CD4-positive, alpha-beta memory T cell (primary cell): ENCODE data around the gene FADS3. TPM values are rescaled to one million over a fixed set of nuclear protein-coding genes. Genes with fewer than 3 reads are reported as not detected.
"Not testable (repeated sequence)": the region's sequence is repeated elsewhere in the genome, so short reads cannot be mapped to it uniquely, and the experiment has no call there.

ENCODE experiments used
- CTCF ChIA-PET: fragments of 350-600 bp; sonication (Branson Sonifier 250); formaldehyde crosslinking; loops from one replicate; lab custom pipeline; 2021; ENCODE audit warnings: inconsistent platforms; ENCODE audit not compliant: partially characterized antibody; lab: Charles Lee
- POLR2A ChIA-PET: fragments of 350-600 bp; sonication (Branson Sonifier 250); formaldehyde crosslinking; loops from one replicate; lab custom pipeline; 2021; ENCODE audit not compliant: partially characterized antibody; lab: Charles Lee
- DNase-seq, 5 donors: peaks; one replicate each; pipeline versions ENCODE4 v3.0.0 to v3.0.0-alpha.2; 2020 to 2022; ENCODE audit warnings: mixed read lengths in 1 of 5
- H3K27ac ChIP-seq: one replicate; pipeline ENCODE4 v1.7.0; 2013; ENCODE audit warnings: low read depth, low read length
- H3K27me3 ChIP-seq: 2 replicates; pipeline ENCODE4 v1.7.0; 2013; ENCODE audit warnings: mild to moderate bottlenecking, low read length, moderate library complexity; ENCODE audit not compliant: insufficient read depth
- H3K36me3 ChIP-seq: 2 replicates; pipeline ENCODE4 v1.7.0; 2013; ENCODE audit warnings: mild to moderate bottlenecking, low read length, moderate library complexity; ENCODE audit not compliant: insufficient read depth
- H3K4me1 ChIP-seq: 2 replicates; pipeline ENCODE4 v1.7.0; 2013; ENCODE audit warnings: mild to moderate bottlenecking, low read length, moderate library complexity; ENCODE audit not compliant: insufficient read depth
- H3K4me3 ChIP-seq, 2 donors: one replicate each; pipeline ENCODE4 v1.7.0; 2013; ENCODE audit warnings: low read length in 2 of 2, mild to moderate bottlenecking in 1 of 2
- H3K9me3 ChIP-seq, 2 donors: one replicate each; pipeline ENCODE4 v1.7.0; 2013; ENCODE audit warnings: low read length in 2 of 2, control low read depth in 1 of 2; ENCODE audit not compliant: control insufficient read depth in 1 of 2
- H3K27ac Mint-ChIP-seq, 7 donors: one replicate each; pipeline ENCODE4 v1.8.0; 2020 to 2021; ENCODE audit warnings: mixed read lengths in 7 of 7, mild to moderate bottlenecking in 6 of 7, inconsistent platforms in 3 of 7, moderate library complexity in 3 of 7
- H3K27me3 Mint-ChIP-seq, 2 donors: one replicate each; pipeline ENCODE4 v1.8.0; 2020 to 2021; ENCODE audit warnings: mixed read lengths in 2 of 2
- H3K36me3 Mint-ChIP-seq, 2 donors: one replicate each; pipeline ENCODE4 v1.8.0; 2020 to 2021; ENCODE audit warnings: mixed read lengths in 2 of 2, inconsistent platforms in 1 of 2, mild to moderate bottlenecking in 1 of 2
- H3K4me1 Mint-ChIP-seq, 4 donors: one replicate each; pipeline ENCODE4 v1.8.0; 2020 to 2021; ENCODE audit warnings: mixed read lengths in 4 of 4, mild to moderate bottlenecking in 1 of 4
- H3K4me3 Mint-ChIP-seq, 8 donors: one replicate each; pipeline ENCODE4 v1.8.0; 2020 to 2021; ENCODE audit warnings: mixed read lengths in 8 of 8, mild to moderate bottlenecking in 7 of 8, moderate library complexity in 6 of 8, inconsistent platforms in 3 of 8
- H3K9me3 Mint-ChIP-seq, 8 donors: one replicate each; pipeline ENCODE4 v1.8.0; 2020 to 2021; ENCODE audit warnings: mixed read lengths in 8 of 8, mild to moderate bottlenecking in 5 of 8, inconsistent platforms in 3 of 8, moderate library complexity in 1 of 8
- intact Hi-C: fragments of 100-400 bp; cut with micrococcal nuclease; formaldehyde crosslinking; loops from one replicate; pipeline ENCODE4 v1.15.1; 2023
- polyA plus RNA-seq, 2 donors: library from polyadenylated mRNA; unstranded; fragments of 300-500 nt; fragmentation: Illumina TruSeq; gene quantifications; one replicate each; pipeline ENCODE4 v1.2.3, GENCODE V29; 2021
- total RNA-seq, 2 experiments: library from RNA; stranded (reverse); gene quantifications; one replicate each; pipeline ENCODE4 v1.2.3, GENCODE V29; 2021

Gene FADS3
- total and polyA plus RNA-seq, 4 experiments from 2014 or later: 2.9 to 7.8 (median 4.4) TPM

GRCh38 chr11:61885166-61885778, 6.1 kb downstream of the FADS3 start:
- Mint-ChIP-seq H3K27ac (no peak overlapping the region), H3K36me3 (no peaks in the 10 kb centered on the region), H3K9me3 (peaks cover 0 to 2% (median 0%) of the 10 kb centered on the region in 8 donors), H3K27me3 (no peaks in the 10 kb centered on the region), H3K4me1 (peaks cover 0 to 5% (median 0%) of the 10 kb centered on the region in 4 donors), H3K4me3 (no peak overlapping the region)
- intact Hi-C loops: no loop called here
- Histone ChIP-seq H3K4me1 (peaks cover 5% of the 10 kb centered on the region), H3K27ac (no peak overlapping the region), H3K36me3 (no peaks in the 10 kb centered on the region), H3K4me3 (no peak overlapping the region), H3K9me3 (no peaks in the 10 kb centered on the region), H3K27me3 (no peaks in the 10 kb centered on the region)
- ChIA-PET CTCF (interaction anchor here (1.2 to 6.8 kb wide), 3 partner anchors 10 to 223 kb away, joined by 3 to 49 read pairs (median 4); no protein-coding TSS in a partner anchor), POLR2A (no interaction called here)
- no peak for DNase-seq

DNA sequence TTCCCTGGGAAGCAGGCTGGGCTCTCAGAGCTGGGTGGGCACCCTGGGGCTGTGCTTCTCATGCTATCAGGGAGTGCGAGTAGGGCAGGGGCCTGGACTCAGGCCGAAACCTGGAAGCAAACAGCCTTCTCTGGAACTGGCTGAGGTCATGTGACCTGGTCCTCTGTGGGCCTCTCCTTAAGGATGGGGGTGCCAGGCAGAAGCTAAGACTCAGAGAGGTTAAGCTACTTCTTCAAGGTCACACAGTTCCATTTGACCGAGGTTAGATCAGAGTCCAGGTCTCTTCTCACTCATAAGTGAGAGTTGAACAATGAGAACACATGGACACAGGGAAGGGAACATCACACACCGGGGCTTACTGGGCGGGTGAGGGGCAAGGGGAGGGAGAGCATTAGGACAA, 7.4 kb downstream of the FADS3 start:
- no peak for DNase-seq
- no peaks in the 10 kb centered on the region for H3K36me3 Mint-ChIP-seq
- ChIA-PET POLR2A (no interaction called here), CTCF (interaction anchor here (1.0 to 6.8 kb wide), 5 partner anchors 9 to 224 kb away, joined by 3 to 49 read pairs (median 4); no protein-coding TSS in a partner anchor)
- Histone ChIP-seq H3K4me3 (no peak overlapping the region), H3K36me3 (no peaks in the 10 kb centered on the region), H3K9me3 (no peaks in the 10 kb centered on the region), H3K27me3 (no peaks in the 10 kb centered on the region), H3K27ac (no peak overlapping the region), H3K4me1 (no peaks in the 10 kb centered on the region)
- no peak overlapping the region for H3K27ac Mint-ChIP-seq
- H3K27me3 Mint-ChIP-seq: no peaks in the 10 kb centered on the region
- H3K9me3 Mint-ChIP-seq: peaks cover 0 to 2% (median 0%) of the 10 kb centered on the region in 8 donors
- H3K4me1 Mint-ChIP-seq: no peaks in the 10 kb centered on the region
- intact Hi-C loops: no loop called here
- no peak overlapping the region for H3K4me3 Mint-ChIP-seq

- H3K27me3 Mint-ChIP-seq: no peaks in the 10 kb centered on the region
- POLR2A ChIA-PET: no interaction called here
- CTCF ChIA-PET: interaction anchor here (1.0 to 6.8 kb wide), 3 partner anchors 14 to 198 kb away, joined by 3 to 49 read pairs (median 6); no protein-coding TSS in a partner anchor
Observed at GRCh38 chr11:61883327-61883726, 8.0 kb downstream of the FADS3 start.

DNA sequence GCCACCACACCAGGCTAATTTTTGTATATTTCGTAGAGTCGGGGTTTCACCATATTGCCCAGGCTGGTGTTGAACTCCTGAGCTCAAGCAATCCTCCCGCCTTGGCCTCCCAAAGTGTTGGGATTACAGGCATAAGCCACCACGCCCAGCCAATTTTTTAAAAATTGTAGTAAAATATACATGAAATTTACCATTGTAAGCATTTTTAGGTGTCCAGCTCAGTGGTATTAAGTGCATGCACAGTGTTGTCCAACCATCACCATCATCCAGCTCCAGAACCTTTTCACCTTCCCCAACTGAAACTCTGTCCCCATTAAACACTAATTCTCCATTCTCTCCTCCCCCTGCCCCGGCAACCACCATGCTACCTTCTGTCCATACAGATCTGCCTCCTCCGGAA, 8.5 kb downstream of the FADS3 start:
- no peaks in the 10 kb centered on the region for H3K27me3 ChIP-seq
- intact Hi-C loops: no loop called here
- H3K36me3 Mint-ChIP-seq: no peaks in the 10 kb centered on the region
- peak overlapping the region in 2 of 7 donors; percentile 33 to 70 for H3K27ac Mint-ChIP-seq
- no peak overlapping the region for H3K27ac ChIP-seq
- DNase-seq: no peak
- ChIA-PET CTCF (interaction anchor here (6.8 kb wide), 1 partner anchor 15 kb away, joined by 49 read pairs; no protein-coding TSS in a partner anchor), POLR2A (no interaction called here)
- no peaks in the 10 kb centered on the region for H3K4me1 ChIP-seq
- H3K4me3 Mint-ChIP-seq: no peak overlapping the region
- H3K36me3 ChIP-seq: no peaks in the 10 kb centered on the region
- H3K4me3 ChIP-seq: no peak overlapping the region
- no peaks in the 10 kb centered on the region for H3K9me3 ChIP-seq
- H3K9me3 Mint-ChIP-seq: peaks cover 0 to 2% (median 0%) of the 10 kb centered on the region in 8 donors
- no peaks in the 10 kb centered on the region for H3K4me1 Mint-ChIP-seq
- no peaks in the 10 kb centered on the region for H3K27me3 Mint-ChIP-seq

More at GRCh38 chr11:61883327-61883726, 8.0 kb downstream of the FADS3 start:
- intact Hi-C loops: no loop called here
- H3K27me3 ChIP-seq: no peaks in the 10 kb centered on the region
- H3K9me3 ChIP-seq: no peaks in the 10 kb centered on the region
- H3K4me3 ChIP-seq: no peak overlapping the region
- H3K9me3 Mint-ChIP-seq: peaks cover 0 to 2% (median 0%) of the 10 kb centered on the region in 8 donors
- H3K27ac ChIP-seq: no peak overlapping the region
- peak overlapping the region in 1 of 7 donors; percentile 70 for H3K27ac Mint-ChIP-seq
- H3K36me3 Mint-ChIP-seq: no peaks in the 10 kb centered on the region
- no peak overlapping the region for H3K4me3 Mint-ChIP-seq
- H3K4me1 Mint-ChIP-seq: no peaks in the 10 kb centered on the region
- no peak for DNase-seq
- no peaks in the 10 kb centered on the region for H3K36me3 ChIP-seq
- no peaks in the 10 kb centered on the region for H3K4me1 ChIP-seq

DNA sequence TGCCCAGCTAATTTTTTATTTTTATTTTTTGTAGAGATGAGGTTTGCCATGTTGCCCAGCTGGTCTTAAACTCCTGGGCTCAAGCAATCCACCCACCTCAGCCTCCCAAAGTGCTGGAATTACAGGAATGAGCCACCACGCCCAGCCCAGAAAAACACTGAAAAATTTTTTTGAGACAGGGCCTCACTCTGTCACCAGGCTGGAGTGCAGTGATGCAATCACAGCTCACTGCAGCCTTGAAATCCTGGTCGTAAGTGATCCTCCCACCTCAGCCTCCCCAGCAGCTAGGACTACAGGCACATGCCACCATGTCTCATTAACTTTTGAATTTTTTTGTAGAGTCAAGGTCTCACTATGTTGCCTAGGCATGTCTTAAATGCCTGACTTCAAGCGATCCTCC, 9.1 kb downstream of the FADS3 start:
- DNase-seq, H3K9me3 ChIP-seq, H3K27me3 ChIP-seq, H3K36me3 Mint-ChIP-seq, POLR2A ChIA-PET, intact Hi-C loops, H3K4me1 ChIP-seq, H3K27ac ChIP-seq, H3K9me3 Mint-ChIP-seq, H3K4me1 Mint-ChIP-seq, H3K4me3 Mint-ChIP-seq, H3K36me3 ChIP-seq, H3K27me3 Mint-ChIP-seq, H3K27ac Mint-ChIP-seq, H3K4me3 ChIP-seq: not testable (repeated sequence)
- CTCF ChIA-PET: interaction anchor here (6.8 kb wide), 1 partner anchor 15 kb away, joined by 49 read pairs; no protein-coding TSS in a partner anchor

- Mint-ChIP-seq H3K4me3 (no peak overlapping the region), H3K27me3 (no peaks in the 10 kb centered on the region), H3K9me3 (no peaks in the 10 kb centered on the region), H3K36me3 (no peaks in the 10 kb centered on the region), H3K27ac (no peak overlapping the region), H3K4me1 (no peaks in the 10 kb centered on the region)
- ChIA-PET POLR2A (interaction anchor here (1.1 kb wide), 1 partner anchor 86 kb away, joined by 3 read pairs; the partner anchor contains the start of gene FTH1), CTCF (interaction anchor here (0.8 to 6.8 kb wide), 4 partner anchors 10 to 201 kb away, joined by 3 to 49 read pairs (median 3); no protein-coding TSS in a partner anchor)
- H3K27ac ChIP-seq: no peak overlapping the region
- H3K4me3 ChIP-seq: no peak overlapping the region
- intact Hi-C loops: no loop called here
- no peaks in the 10 kb centered on the region for H3K4me1 ChIP-seq
- H3K36me3 ChIP-seq: no peaks in the 10 kb centered on the region
- no peaks in the 10 kb centered on the region for H3K27me3 ChIP-seq
- no peak for DNase-seq
- no peaks in the 10 kb centered on the region for H3K9me3 ChIP-seq
Observed at GRCh38 chr11:61881397-61881796, 9.9 kb downstream of the FADS3 start.

GRCh38 chr11:61880454-61880853, 10.9 kb downstream of the FADS3 start:
- H3K9me3 ChIP-seq: no peaks in the 10 kb centered on the region
- no peak for DNase-seq
- no peaks in the 10 kb centered on the region for H3K4me1 ChIP-seq
- H3K36me3 ChIP-seq: no peaks in the 10 kb centered on the region
- CTCF ChIA-PET: interaction anchor here (0.8 to 6.8 kb wide), 4 partner anchors 9 to 202 kb away, joined by 3 to 49 read pairs (median 4); no protein-coding TSS in a partner anchor
- no peak overlapping the region for H3K4me3 Mint-ChIP-seq
- H3K27ac Mint-ChIP-seq: no peak overlapping the region
- no peak overlapping the region for H3K4me3 ChIP-seq
- POLR2A ChIA-PET: no interaction called here
- no peaks in the 10 kb centered on the region for H3K36me3 Mint-ChIP-seq
- no peaks in the 10 kb centered on the region for H3K27me3 ChIP-seq
- intact Hi-C loops: no loop called here
- no peaks in the 10 kb centered on the region for H3K9me3 Mint-ChIP-seq
- no peaks in the 10 kb centered on the region for H3K27me3 Mint-ChIP-seq
- H3K27ac ChIP-seq: no peak overlapping the region
- no peaks in the 10 kb centered on the region for H3K4me1 Mint-ChIP-seq
